Activated naive CD4-positive, alpha-beta T cell treated with anti-CD3 and anti-CD28 coated beads for 36 hours (primary cell): ENCODE measurements around the gene IL17RD. TPM values are rescaled to one million over a fixed set of nuclear protein-coding genes. Genes with fewer than 3 reads are reported as not detected.

ENCODE experiments used
- CTCF ChIA-PET: fragments of 350-600 bp; sonication (Branson Sonifier 250); formaldehyde crosslinking; loops from one replicate; lab custom pipeline; 2021; ENCODE audit warnings: antibody characterized with exemption; lab: Charles Lee
- DNase-seq: peaks from one replicate; pipeline ENCODE4 v3.0.0-alpha.2; 2020
- H3K27ac Mint-ChIP-seq: one replicate; pipeline ENCODE4 v1.8.0; 2021; ENCODE audit warnings: mild to moderate bottlenecking, mixed read lengths
- H3K27me3 Mint-ChIP-seq: one replicate; pipeline ENCODE4 v1.8.0; 2021; ENCODE audit warnings: low read depth, mixed read lengths
- H3K36me3 Mint-ChIP-seq: one replicate; pipeline ENCODE4 v1.8.0; 2021; ENCODE audit warnings: low read depth, mixed read lengths
- H3K4me1 Mint-ChIP-seq: one replicate; pipeline ENCODE4 v1.8.0; 2021; ENCODE audit warnings: low read depth, mixed read lengths
- H3K4me3 Mint-ChIP-seq: one replicate; pipeline ENCODE4 v1.8.0; 2021; ENCODE audit warnings: mild to moderate bottlenecking, moderate library complexity, mixed read lengths
- H3K9me3 Mint-ChIP-seq: one replicate; pipeline ENCODE4 v1.8.0; 2021; ENCODE audit warnings: mixed read lengths
- intact Hi-C: fragments of 100-400 bp; cut with micrococcal nuclease; formaldehyde crosslinking; loops from one replicate; pipeline ENCODE4 v1.15.1; 2023
- total RNA-seq, 2 experiments: library from RNA; stranded (reverse); gene quantifications; one replicate each; pipeline ENCODE4 v1.2.3, GENCODE V29; 2021

Gene IL17RD
- total RNA-seq, 2 experiments from 2014 or later = 0.02 TPM; not detected in 1

- H3K27me3 Mint-ChIP-seq = peaks cover 53% of the 10 kb centered on the region
- H3K27ac Mint-ChIP-seq = no peak overlapping the region
- H3K4me3 Mint-ChIP-seq = no peak overlapping the region
Measured at GRCh38 chr3:57169108-57169507, 4.0 kb upstream of the IL17RD start.

GRCh38 chr3:57168151-57168550, 3.0 kb upstream of the IL17RD start:
- DNase-seq = no peak
- Mint-ChIP-seq H3K36me3 (no peaks in the 10 kb centered on the region), H3K4me1 (peaks cover 9% of the 10 kb centered on the region), H3K4me3 (no peak overlapping the region), H3K27me3 (peaks cover 60% of the 10 kb centered on the region), H3K9me3 (no peaks in the 10 kb centered on the region), H3K27ac (no peak overlapping the region)
- CTCF ChIA-PET = interaction anchor here (0.6 to 1.0 kb wide), 2 partner anchors 8 to 111 kb away, joined by 3 read pairs; no protein-coding TSS in a partner anchor
- intact Hi-C loops = no loop called here

More at GRCh38 chr3:57169108-57169507, 4.0 kb upstream of the IL17RD start:
- DNase-seq = no peak
- CTCF ChIA-PET = interaction anchor here (0.7 to 2.8 kb wide), 13 partner anchors 9 to 279 kb away, joined by 3 to 20 read pairs (median 5); partner anchors contain the start of genes APPL1 and HESX1
- Mint-ChIP-seq H3K9me3 (no peaks in the 10 kb centered on the region), H3K4me1 (peaks cover 6% of the 10 kb centered on the region), H3K36me3 (no peaks in the 10 kb centered on the region)
- intact Hi-C loops = no loop called here

GRCh38 chr3:57166660-57167059, 1.5 kb upstream of the IL17RD start:
- CTCF ChIA-PET = interaction anchor here (0.7 kb wide), 1 partner anchor 121 kb away, joined by 4 read pairs; no protein-coding TSS in a partner anchor
- no peak overlapping the region for H3K27ac Mint-ChIP-seq
- H3K36me3 Mint-ChIP-seq = no peaks in the 10 kb centered on the region
- no peaks in the 10 kb centered on the region for H3K9me3 Mint-ChIP-seq
- no peak overlapping the region for H3K4me3 Mint-ChIP-seq
- no peak for DNase-seq
- intact Hi-C loops = no loop called here
- H3K4me1 Mint-ChIP-seq = peaks cover 9% of the 10 kb centered on the region
- H3K27me3 Mint-ChIP-seq = peaks cover 68% of the 10 kb centered on the region

- H3K4me1 Mint-ChIP-seq = peaks cover 9% of the 10 kb centered on the region
- no peak overlapping the region for H3K27ac Mint-ChIP-seq
- no peak for DNase-seq
- no peaks in the 10 kb centered on the region for H3K36me3 Mint-ChIP-seq
- H3K4me3 Mint-ChIP-seq = peak overlapping the region; percentile 62
- no peaks in the 10 kb centered on the region for H3K9me3 Mint-ChIP-seq
- H3K27me3 Mint-ChIP-seq = peaks cover 71% of the 10 kb centered on the region
- intact Hi-C loops = no loop called here
- CTCF ChIA-PET = interaction anchor here (0.5 to 1.0 kb wide), 4 partner anchors 65 to 509 kb away, joined by 3 to 4 read pairs (median 3); no protein-coding TSS in a partner anchor
Measured at GRCh38 chr3:57165641-57166040, 488 bp upstream of the IL17RD start.

- H3K4me3 Mint-ChIP-seq = peak overlapping the region; percentile 75
- intact Hi-C loops = no loop called here
Measured at GRCh38 chr3:57164217-57164656, 916 bp downstream of the IL17RD start.

GRCh38 chr3:57163751-57164150, 1.4 kb downstream of the IL17RD start:
- peak overlapping the region; percentile 75 for H3K4me3 Mint-ChIP-seq
- H3K9me3 Mint-ChIP-seq = no peaks in the 10 kb centered on the region
- CTCF ChIA-PET = interaction anchor here (1.0 kb wide), 1 partner anchor 61 kb away, joined by 3 read pairs; no protein-coding TSS in a partner anchor
- peaks cover 62% of the 10 kb centered on the region for H3K27me3 Mint-ChIP-seq
- no peaks in the 10 kb centered on the region for H3K36me3 Mint-ChIP-seq
- intact Hi-C loops = loop anchor here (2.0 kb wide), 1 partner anchor 63 kb away; no protein-coding TSS in a partner anchor
- DNase-seq = no peak
- H3K27ac Mint-ChIP-seq = no peak overlapping the region
- peaks cover 13% of the 10 kb centered on the region for H3K4me1 Mint-ChIP-seq

More at GRCh38 chr3:57164217-57164656, 916 bp downstream of the IL17RD start:
- CTCF ChIA-PET = interaction anchor here (1.0 kb wide), 1 partner anchor 62 kb away, joined by 3 read pairs; no protein-coding TSS in a partner anchor
- Mint-ChIP-seq H3K9me3 (no peaks in the 10 kb centered on the region), H3K4me1 (peaks cover 9% of the 10 kb centered on the region), H3K27ac (no peak overlapping the region), H3K27me3 (peaks cover 66% of the 10 kb centered on the region), H3K36me3 (no peaks in the 10 kb centered on the region)
- DNase-seq = peak; percentile 26

GRCh38 chr3:57161915-57162314, 3.2 kb downstream of the IL17RD start:
- intact Hi-C loops = loop anchor here (2.0 kb wide), 1 partner anchor 61 kb away; no protein-coding TSS in a partner anchor
- no peak for DNase-seq
- peaks cover 13% of the 10 kb centered on the region for H3K4me1 Mint-ChIP-seq
- CTCF ChIA-PET = interaction anchor here (1.1 kb wide), 1 partner anchor 10 kb away, joined by 3 read pairs; no protein-coding TSS in a partner anchor
- no peaks in the 10 kb centered on the region for H3K36me3 Mint-ChIP-seq
- no peaks in the 10 kb centered on the region for H3K9me3 Mint-ChIP-seq
- no peak overlapping the region for H3K4me3 Mint-ChIP-seq
- no peak overlapping the region for H3K27ac Mint-ChIP-seq
- peaks cover 50% of the 10 kb centered on the region for H3K27me3 Mint-ChIP-seq

- intact Hi-C loops = no loop called here
- peaks cover 13% of the 10 kb centered on the region for H3K4me1 Mint-ChIP-seq
- CTCF ChIA-PET = no interaction called here
- no peaks in the 10 kb centered on the region for H3K9me3 Mint-ChIP-seq
- no peak for DNase-seq
- no peaks in the 10 kb centered on the region for H3K36me3 Mint-ChIP-seq
- H3K27me3 Mint-ChIP-seq = peaks cover 41% of the 10 kb centered on the region
- H3K27ac Mint-ChIP-seq = no peak overlapping the region
- H3K4me3 Mint-ChIP-seq = no peak overlapping the region
Measured at GRCh38 chr3:57160765-57161538, 4.2 kb downstream of the IL17RD start.

- Mint-ChIP-seq H3K27me3 (peaks cover 38% of the 10 kb centered on the region), H3K36me3 (no peaks in the 10 kb centered on the region), H3K27ac (no peak overlapping the region), H3K9me3 (no peaks in the 10 kb centered on the region), H3K4me3 (no peak overlapping the region), H3K4me1 (peaks cover 13% of the 10 kb centered on the region)
- CTCF ChIA-PET = interaction anchor here (0.7 kb wide), 1 partner anchor 8 kb away, joined by 3 read pairs; no protein-coding TSS in a partner anchor
- intact Hi-C loops = no loop called here
- no peak for DNase-seq
Measured at GRCh38 chr3:57160076-57160764, 4.9 kb downstream of the IL17RD start.

- Mint-ChIP-seq H3K9me3 (no peaks in the 10 kb centered on the region), H3K27ac (no peak overlapping the region), H3K36me3 (no peaks in the 10 kb centered on the region), H3K4me1 (peaks cover 9% of the 10 kb centered on the region), H3K4me3 (no peak overlapping the region), H3K27me3 (peaks cover 38% of the 10 kb centered on the region)
- peak; percentile 22 for DNase-seq
- intact Hi-C loops = no loop called here
- CTCF ChIA-PET = no interaction called here
Measured at GRCh38 chr3:57158813-57159738, 6.1 kb downstream of the IL17RD start.

- intact Hi-C loops = no loop called here
- peaks cover 32% of the 10 kb centered on the region for H3K27me3 Mint-ChIP-seq
- no peak for DNase-seq
Measured at GRCh38 chr3:57158325-57158724, 6.8 kb downstream of the IL17RD start.

More at GRCh38 chr3:57158325-57158724, 6.8 kb downstream of the IL17RD start:
- peaks cover 6% of the 10 kb centered on the region for H3K4me1 Mint-ChIP-seq
- no peaks in the 10 kb centered on the region for H3K9me3 Mint-ChIP-seq
- no peak overlapping the region for H3K27ac Mint-ChIP-seq
- no peaks in the 10 kb centered on the region for H3K36me3 Mint-ChIP-seq
- CTCF ChIA-PET = interaction anchor here (0.7 kb wide), 1 partner anchor 151 kb away, joined by 3 read pairs; no protein-coding TSS in a partner anchor
- no peak overlapping the region for H3K4me3 Mint-ChIP-seq
